HepG2 (cell line): Measurements from ENCODE around the gene IRS1. TPM values are rescaled to one million over a fixed set of nuclear protein-coding genes. Genes with fewer than 3 reads are reported as not detected.

Source experiments
- BCL6 ChIP-seq: IDR thresholded peaks from 2 replicates; pipeline ENCODE4 v1.6.1; 2016; ENCODE audit warnings: missing genetic modification reagents, missing compliant biosample characterization
- CBX1 ChIP-seq: IDR thresholded peaks from one replicate; pipeline ENCODE4 v1.6.1; 2016; ENCODE audit warnings: antibody characterized with exemption, low read depth
- FOXA3 ChIP-seq: IDR thresholded peaks from 2 replicates; pipeline ENCODE4 v1.6.1; 2016; ENCODE audit warnings: missing genetic modification reagents, missing compliant biosample characterization
- JUNB ChIP-seq: sonication (generic); formaldehyde crosslinking; IDR thresholded peaks from 2 replicates; pipeline ENCODE4 v1.8.0; 2022; ENCODE audit warnings: missing genetic modification reagents, mild to moderate bottlenecking, borderline replicate concordance
- KDM4B ChIP-seq: sonication (generic); formaldehyde crosslinking; IDR thresholded peaks from 2 replicates; pipeline ENCODE4 v1.4.0; 2020; ENCODE audit warnings: missing genetic modification reagents
- KDM6A ChIP-seq: IDR thresholded peaks from 2 replicates; pipeline ENCODE4 v1.6.1; 2016; ENCODE audit warnings: low read depth
- LCORL ChIP-seq, 2 experiments: fragments of 450-650 bp in 1 of 2; sonication (generic) in 1 of 2; formaldehyde crosslinking in 1 of 2; IDR thresholded peaks; 2 replicates each; pipeline versions ENCODE4 v1.5.0 to v1.6.1; 2017 to 2020; ENCODE audit warnings: antibody characterized with exemption in 1 of 2, missing genetic modification reagents in 1 of 2
- MEF2D ChIP-seq: sonication (generic); formaldehyde crosslinking; IDR thresholded peaks from 2 replicates; pipeline ENCODE4 v1.5.1; 2020; ENCODE audit warnings: mild to moderate bottlenecking, missing genetic modification reagents
- NCOR1 ChIP-seq: fragments of 200-600 bp; sonication (generic); IDR thresholded peaks from 2 replicates; pipeline ENCODE4 v1.7.0; 2017; ENCODE audit warnings: antibody characterized with exemption, low read length, borderline replicate concordance
- RCOR2 ChIP-seq: IDR thresholded peaks from 2 replicates; pipeline ENCODE4 v1.6.1; 2016; ENCODE audit warnings: missing biosample characterization, missing genetic modification reagents
- SKI ChIP-seq: fragments of 450-650 bp; IDR thresholded peaks from one replicate; pipeline ENCODE4 v1.6.1; 2018; ENCODE audit warnings: mild to moderate bottlenecking; ENCODE audit not compliant: partially characterized antibody
- SOX6 ChIP-seq, 2 experiments: fragments of 450-650 bp in 1 of 2; sonication (generic) in 1 of 2; formaldehyde crosslinking in 1 of 2; IDR thresholded peaks; 2 replicates each; pipeline versions ENCODE4 v1.4.0 to v1.6.1; 2017 to 2020; ENCODE audit warnings: antibody characterized with exemption in 1 of 2, mild to moderate bottlenecking in 1 of 2, missing genetic modification reagents in 1 of 2
- SP4 ChIP-seq: sonication (generic); formaldehyde crosslinking; IDR thresholded peaks from 2 replicates; pipeline ENCODE4 v1.8.1; 2023; ENCODE audit warnings: mild to moderate bottlenecking, missing genetic modification reagents
- STAT5B ChIP-seq: sonication (generic); formaldehyde crosslinking; IDR thresholded peaks from 2 replicates; pipeline ENCODE4 v1.4.0; 2020; ENCODE audit warnings: missing genetic modification reagents
- THAP11 ChIP-seq: IDR thresholded peaks from 2 replicates; pipeline ENCODE4 v1.6.1; 2016; ENCODE audit warnings: missing biosample characterization, missing genetic modification reagents
- ZMYM4 ChIP-seq: sonication (generic); formaldehyde crosslinking; IDR thresholded peaks from 2 replicates; pipeline ENCODE4 v1.8.1; 2023; ENCODE audit warnings: mild to moderate bottlenecking, missing genetic modification reagents
- ZNF124 ChIP-seq: sonication (generic); formaldehyde crosslinking; IDR thresholded peaks from 2 replicates; pipeline ENCODE4 v1.4.0; 2020; ENCODE audit warnings: missing genetic modification reagents
- ZNF20 ChIP-seq: sonication (generic); formaldehyde crosslinking; IDR thresholded peaks from 2 replicates; pipeline ENCODE4 v1.4.0; 2020; ENCODE audit warnings: mild to moderate bottlenecking, moderate library complexity, missing genetic modification reagents
- ZNF367 ChIP-seq: sonication (generic); formaldehyde crosslinking; IDR thresholded peaks from 2 replicates; pipeline ENCODE4 v1.4.0; 2020; ENCODE audit warnings: missing genetic modification reagents, borderline replicate concordance
- ZSCAN21 ChIP-seq: sonication (generic); formaldehyde crosslinking; IDR thresholded peaks from 2 replicates; pipeline ENCODE4 v1.8.0; 2022; ENCODE audit warnings: mild to moderate bottlenecking, missing genetic modification reagents, moderate library complexity, borderline replicate concordance
- polyA plus RNA-seq, 8 experiments: library from polyadenylated mRNA; depleted of rRNA in 3 of 8; stranded (reverse) in 7 of 8; unstranded in 1 of 8; fragments of >200 nt; fragmentation: Illumina TruSeq in 4 of 8; extraction: Trizol in 4 of 8; gene quantifications; 2 replicates each; pipeline versions ENCODE4 v1.2.1 to v1.2.3, GENCODE V29; 2011 to 2016; ENCODE audit warnings: low read depth in 4 of 8, missing spikeins in 1 of 8, mixed read lengths in 1 of 8; ENCODE audit not compliant: insufficient read depth in 1 of 8
- total RNA-seq, 5 experiments: library from RNA; depleted of rRNA; stranded (reverse); fragments of >200 nt; fragmentation: Illumina TruSeq; extraction: Trizol; gene quantifications; 2 replicates each; pipeline ENCODE4 v1.2.3, GENCODE V29; 2016; ENCODE audit warnings: low read depth in 1 of 5
- TF ChIP-seq, protein P1 (sequence below): sonication (generic); formaldehyde crosslinking; IDR thresholded peaks from 2 replicates; pipeline ENCODE4 v1.4.0; 2020; ENCODE audit warnings: missing genetic modification reagents, borderline replicate concordance
- TF ChIP-seq, protein P2 (sequence below): sonication (generic); formaldehyde crosslinking; IDR thresholded peaks from 2 replicates; pipeline ENCODE4 v1.5.1; 2020; ENCODE audit warnings: mild to moderate bottlenecking, missing genetic modification reagents, borderline replicate concordance
- TF ChIP-seq, protein P3 (sequence below): sonication (generic); formaldehyde crosslinking; IDR thresholded peaks from 2 replicates; pipeline ENCODE4 v1.4.0; 2020; ENCODE audit warnings: missing genetic modification reagents, borderline replicate concordance
- TF ChIP-seq, protein P4 (sequence below): sonication (generic); IDR thresholded peaks from 2 replicates; pipeline ENCODE4 v1.6.1; 2016; ENCODE audit warnings: low read depth, borderline replicate concordance

Gene IRS1
- total and polyA plus RNA-seq, 2 of the 13 experiments (the other 11 are each of a cell fraction or from before 2014, with no cell fraction given): 8.7 to 9.0 TPM

DNA sequence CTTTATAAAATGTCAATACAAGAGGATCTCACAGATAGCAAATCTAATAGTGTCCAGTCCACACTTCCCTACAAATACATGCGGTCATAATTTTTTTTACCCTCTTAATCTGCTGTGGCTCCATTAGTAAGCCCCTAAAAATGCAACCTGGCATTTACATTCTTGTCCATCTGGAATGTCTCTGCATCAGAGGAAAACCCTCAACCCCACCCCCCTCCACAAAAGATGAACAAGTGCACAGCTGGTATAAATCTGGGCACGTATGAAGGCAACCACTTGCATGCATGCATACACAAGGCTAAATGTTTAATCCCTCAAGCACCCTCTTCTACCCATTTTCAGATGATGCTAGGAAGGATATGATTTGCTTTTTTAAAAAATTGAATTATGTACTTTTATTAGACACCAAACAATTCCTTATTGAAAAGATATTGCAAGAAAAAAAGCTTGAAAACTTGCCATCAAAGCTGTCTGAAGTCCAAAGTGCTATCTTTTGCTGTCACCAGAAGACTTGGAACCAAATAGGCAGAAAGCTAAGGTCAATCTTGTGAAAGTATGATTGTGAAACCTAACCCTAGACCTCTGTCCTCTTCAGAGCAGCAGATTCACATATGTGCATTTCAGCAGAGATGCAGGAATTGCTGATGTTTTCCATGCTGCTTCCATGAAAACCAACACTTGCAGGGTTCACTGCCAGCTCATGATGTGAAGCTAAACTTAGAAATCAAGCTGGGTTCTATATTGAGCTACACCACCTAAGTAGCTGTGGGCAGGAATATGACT is 39.0 kb downstream of the IRS1 start (continued):
- TF ChIP-seq LCORL (IDR thresholded peaks at IDR 0.05) (no peak), LCORL (CRISPR knock-in tag; IDR thresholded peaks at IDR 0.05) (peak; percentile 81; the same call in 1 of the 2 replicates), THAP11 (peak; percentile 72), ZNF367 (CRISPR knock-in tag) (no peak), NCOR1 (peak; percentile 97), STAT5B (CRISPR knock-in tag) (no peak), SKI (no peak), ZNF20 (CRISPR knock-in tag) (no peak), RCOR2 (peak; percentile 97), FOXA3 (CRISPR knock-in tag) (peak; percentile 85), SOX6 (IDR thresholded peaks at IDR 0.05) (no peak), SOX6 (CRISPR knock-in tag; IDR thresholded peaks at IDR 0.05) (peak; percentile 88), BCL6 (CRISPR knock-in tag) (peak; percentile 91), ZSCAN21 (CRISPR knock-in tag) (no peak), ZNF124 (CRISPR knock-in tag) (peak; percentile 95), KDM6A (CRISPR knock-in tag) (peak; percentile 72), ZMYM4 (CRISPR knock-in tag) (peak; percentile 97), KDM4B (CRISPR knock-in tag) (peak; percentile 91), SP4 (CRISPR knock-in tag) (no peak), MEF2D (CRISPR knock-in tag) (0 out of 2 replicates have a peak, but pooled peaks have one; percentile 42), CBX1 (peak; percentile 22), JUNB (CRISPR knock-in tag) (no peak)
- TF ChIP-seq, protein P1, sequence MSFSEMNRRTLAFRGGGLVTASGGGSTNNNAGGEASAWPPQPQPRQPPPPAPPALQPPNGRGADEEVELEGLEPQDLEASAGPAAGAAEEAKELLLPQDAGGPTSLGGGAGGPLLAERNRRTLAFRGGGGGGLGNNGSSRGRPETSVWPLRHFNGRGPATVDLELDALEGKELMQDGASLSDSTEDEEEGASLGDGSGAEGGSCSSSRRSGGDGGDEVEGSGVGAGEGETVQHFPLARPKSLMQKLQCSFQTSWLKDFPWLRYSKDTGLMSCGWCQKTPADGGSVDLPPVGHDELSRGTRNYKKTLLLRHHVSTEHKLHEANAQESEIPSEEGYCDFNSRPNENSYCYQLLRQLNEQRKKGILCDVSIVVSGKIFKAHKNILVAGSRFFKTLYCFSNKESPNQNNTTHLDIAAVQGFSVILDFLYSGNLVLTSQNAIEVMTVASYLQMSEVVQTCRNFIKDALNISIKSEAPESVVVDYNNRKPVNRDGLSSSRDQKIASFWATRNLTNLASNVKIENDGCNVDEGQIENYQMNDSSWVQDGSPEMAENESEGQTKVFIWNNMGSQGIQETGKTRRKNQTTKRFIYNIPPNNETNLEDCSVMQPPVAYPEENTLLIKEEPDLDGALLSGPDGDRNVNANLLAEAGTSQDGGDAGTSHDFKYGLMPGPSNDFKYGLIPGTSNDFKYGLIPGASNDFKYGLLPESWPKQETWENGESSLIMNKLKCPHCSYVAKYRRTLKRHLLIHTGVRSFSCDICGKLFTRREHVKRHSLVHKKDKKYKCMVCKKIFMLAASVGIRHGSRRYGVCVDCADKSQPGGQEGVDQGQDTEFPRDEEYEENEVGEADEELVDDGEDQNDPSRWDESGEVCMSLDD (CRISPR knock-in tag): no peak
- TF ChIP-seq, protein P2, sequence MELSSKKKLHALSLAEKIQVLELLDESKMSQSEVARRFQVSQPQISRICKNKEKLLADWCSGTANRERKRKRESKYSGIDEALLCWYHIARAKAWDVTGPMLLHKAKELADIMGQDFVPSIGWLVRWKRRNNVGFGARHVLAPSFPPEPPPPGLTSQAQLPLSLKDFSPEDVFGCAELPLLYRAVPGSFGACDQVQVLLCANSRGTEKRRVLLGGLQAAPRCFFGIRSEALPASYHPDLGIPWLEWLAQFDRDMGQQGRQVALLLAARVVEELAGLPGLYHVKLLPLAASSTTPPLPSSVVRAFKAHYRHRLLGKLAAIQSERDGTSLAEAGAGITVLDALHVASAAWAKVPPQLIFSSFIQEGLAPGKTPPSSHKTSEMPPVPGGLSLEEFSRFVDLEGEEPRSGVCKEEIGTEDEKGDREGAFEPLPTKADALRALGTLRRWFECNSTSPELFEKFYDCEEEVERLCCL (CRISPR knock-in tag): no peak
- TF ChIP-seq, protein P3, sequence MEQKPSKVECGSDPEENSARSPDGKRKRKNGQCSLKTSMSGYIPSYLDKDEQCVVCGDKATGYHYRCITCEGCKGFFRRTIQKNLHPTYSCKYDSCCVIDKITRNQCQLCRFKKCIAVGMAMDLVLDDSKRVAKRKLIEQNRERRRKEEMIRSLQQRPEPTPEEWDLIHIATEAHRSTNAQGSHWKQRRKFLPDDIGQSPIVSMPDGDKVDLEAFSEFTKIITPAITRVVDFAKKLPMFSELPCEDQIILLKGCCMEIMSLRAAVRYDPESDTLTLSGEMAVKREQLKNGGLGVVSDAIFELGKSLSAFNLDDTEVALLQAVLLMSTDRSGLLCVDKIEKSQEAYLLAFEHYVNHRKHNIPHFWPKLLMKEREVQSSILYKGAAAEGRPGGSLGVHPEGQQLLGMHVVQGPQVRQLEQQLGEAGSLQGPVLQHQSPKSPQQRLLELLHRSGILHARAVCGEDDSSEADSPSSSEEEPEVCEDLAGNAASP (CRISPR knock-in tag): peak; percentile 89
- TF ChIP-seq, protein P4, sequence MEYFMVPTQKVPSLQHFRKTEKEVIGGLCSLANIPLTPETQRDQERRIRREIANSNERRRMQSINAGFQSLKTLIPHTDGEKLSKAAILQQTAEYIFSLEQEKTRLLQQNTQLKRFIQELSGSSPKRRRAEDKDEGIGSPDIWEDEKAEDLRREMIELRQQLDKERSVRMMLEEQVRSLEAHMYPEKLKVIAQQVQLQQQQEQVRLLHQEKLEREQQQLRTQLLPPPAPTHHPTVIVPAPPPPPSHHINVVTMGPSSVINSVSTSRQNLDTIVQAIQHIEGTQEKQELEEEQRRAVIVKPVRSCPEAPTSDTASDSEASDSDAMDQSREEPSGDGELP: peak; percentile 53
